ENCODE results near the gene LRMDA. TPM values are rescaled to one million over a fixed set of nuclear protein-coding genes. Genes with fewer than 3 reads are reported as not detected.
A peak's percentile ranks its signal among the peaks of the same experiment; 100 is the strongest.

The LRMDA gene
- total RNA-seq, 3 donors from 2014 or later (not counting 1 experiment from before 2014, with no cell fraction given): 1.4 to 2.4 (median 2.1) TPM

DNA sequence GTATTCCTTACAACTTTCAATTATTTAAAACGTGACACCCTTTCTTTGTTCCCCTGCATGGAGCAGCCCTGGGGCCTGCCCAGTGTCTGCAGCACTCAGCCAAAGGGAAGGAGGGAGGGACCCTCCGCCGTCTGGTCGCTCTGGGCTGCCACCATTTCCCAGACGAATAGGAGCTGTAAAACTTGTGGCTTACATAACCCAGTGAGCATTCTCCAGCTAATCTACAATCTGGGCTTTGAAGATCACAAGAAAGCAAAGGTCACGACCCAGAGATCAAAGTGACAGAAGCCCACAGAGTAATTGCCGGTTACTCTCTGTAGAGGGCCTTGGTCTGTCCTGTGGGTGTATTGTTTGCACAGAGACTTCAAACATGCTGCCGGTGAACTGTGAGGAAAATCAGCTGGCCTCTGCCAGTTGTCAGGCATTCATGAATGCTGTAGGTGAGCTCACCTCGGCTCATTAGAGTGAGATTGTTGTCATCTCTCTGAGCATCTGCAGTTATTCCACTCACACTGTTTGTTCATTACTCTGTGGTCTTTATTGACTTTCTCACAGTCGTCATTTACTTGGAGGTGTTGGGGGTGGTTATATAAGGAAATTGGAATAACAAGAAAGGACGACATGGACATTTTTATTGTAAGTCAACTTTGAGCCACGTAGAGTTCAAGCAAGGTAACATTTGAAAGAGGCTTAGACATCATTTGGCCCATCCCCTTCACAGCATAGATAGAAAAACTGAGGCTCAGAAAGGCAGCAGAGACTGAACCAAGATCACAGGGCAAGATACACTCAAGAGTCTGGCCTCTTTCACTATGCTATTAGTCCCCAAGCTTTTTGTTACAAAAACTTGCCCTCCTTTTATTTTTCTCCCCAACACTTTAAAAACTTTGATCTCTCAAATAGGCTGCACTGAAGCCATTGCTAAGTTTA, 619.8 kb downstream of the LRMDA start:
- peaks cover 15 to 17% of the 10 kb centered on the region in 2 donors for H3K27me3 Mint-ChIP-seq (ENCODE audit: low read depth in 2 of 2)
- peaks cover 0 to 2% of the 10 kb centered on the region in 2 donors for H3K9me3 Mint-ChIP-seq
- no peak overlapping the region for H3K27ac Mint-ChIP-seq
- Histone ChIP-seq H3K9me3 (ENCODE audit: control insufficient read depth, insufficient read depth, low read length) (peaks cover 14% of the 10 kb centered on the region), H3K4me3 (ENCODE audit: low read length) (no peak overlapping the region), H3K27ac (ENCODE audit: low read length) (no peak overlapping the region), H3K27me3 (ENCODE audit: control insufficient read depth, insufficient read depth, low read length) (no peaks in the 10 kb centered on the region), H3K4me1 (ENCODE audit: control insufficient read depth, insufficient read depth, low read length) (no peaks in the 10 kb centered on the region), H3K36me3 (ENCODE audit: control insufficient read depth, insufficient read depth, low read length) (no peaks in the 10 kb centered on the region)
- DNase-seq: peak in 1 of 2 donors; percentile 6
- TF ChIP-seq, protein P1, sequence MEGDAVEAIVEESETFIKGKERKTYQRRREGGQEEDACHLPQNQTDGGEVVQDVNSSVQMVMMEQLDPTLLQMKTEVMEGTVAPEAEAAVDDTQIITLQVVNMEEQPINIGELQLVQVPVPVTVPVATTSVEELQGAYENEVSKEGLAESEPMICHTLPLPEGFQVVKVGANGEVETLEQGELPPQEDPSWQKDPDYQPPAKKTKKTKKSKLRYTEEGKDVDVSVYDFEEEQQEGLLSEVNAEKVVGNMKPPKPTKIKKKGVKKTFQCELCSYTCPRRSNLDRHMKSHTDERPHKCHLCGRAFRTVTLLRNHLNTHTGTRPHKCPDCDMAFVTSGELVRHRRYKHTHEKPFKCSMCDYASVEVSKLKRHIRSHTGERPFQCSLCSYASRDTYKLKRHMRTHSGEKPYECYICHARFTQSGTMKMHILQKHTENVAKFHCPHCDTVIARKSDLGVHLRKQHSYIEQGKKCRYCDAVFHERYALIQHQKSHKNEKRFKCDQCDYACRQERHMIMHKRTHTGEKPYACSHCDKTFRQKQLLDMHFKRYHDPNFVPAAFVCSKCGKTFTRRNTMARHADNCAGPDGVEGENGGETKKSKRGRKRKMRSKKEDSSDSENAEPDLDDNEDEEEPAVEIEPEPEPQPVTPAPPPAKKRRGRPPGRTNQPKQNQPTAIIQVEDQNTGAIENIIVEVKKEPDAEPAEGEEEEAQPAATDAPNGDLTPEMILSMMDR (IDR thresholded peaks at IDR 0.05): no peak
- 43% methylated on average over 12 of the region's 12 CpGs for WGBS (ENCODE audit: insufficient coverage)
- no peaks in the 10 kb centered on the region for H3K36me3 Mint-ChIP-seq
- H3K4me1 Mint-ChIP-seq: peaks cover 0 to 4% of the 10 kb centered on the region in 2 donors
- no peak for ATAC-seq
- intact Hi-C loops (cut with micrococcal nuclease): no loop called here
- H3K4me3 Mint-ChIP-seq: no peak overlapping the region

DNA sequence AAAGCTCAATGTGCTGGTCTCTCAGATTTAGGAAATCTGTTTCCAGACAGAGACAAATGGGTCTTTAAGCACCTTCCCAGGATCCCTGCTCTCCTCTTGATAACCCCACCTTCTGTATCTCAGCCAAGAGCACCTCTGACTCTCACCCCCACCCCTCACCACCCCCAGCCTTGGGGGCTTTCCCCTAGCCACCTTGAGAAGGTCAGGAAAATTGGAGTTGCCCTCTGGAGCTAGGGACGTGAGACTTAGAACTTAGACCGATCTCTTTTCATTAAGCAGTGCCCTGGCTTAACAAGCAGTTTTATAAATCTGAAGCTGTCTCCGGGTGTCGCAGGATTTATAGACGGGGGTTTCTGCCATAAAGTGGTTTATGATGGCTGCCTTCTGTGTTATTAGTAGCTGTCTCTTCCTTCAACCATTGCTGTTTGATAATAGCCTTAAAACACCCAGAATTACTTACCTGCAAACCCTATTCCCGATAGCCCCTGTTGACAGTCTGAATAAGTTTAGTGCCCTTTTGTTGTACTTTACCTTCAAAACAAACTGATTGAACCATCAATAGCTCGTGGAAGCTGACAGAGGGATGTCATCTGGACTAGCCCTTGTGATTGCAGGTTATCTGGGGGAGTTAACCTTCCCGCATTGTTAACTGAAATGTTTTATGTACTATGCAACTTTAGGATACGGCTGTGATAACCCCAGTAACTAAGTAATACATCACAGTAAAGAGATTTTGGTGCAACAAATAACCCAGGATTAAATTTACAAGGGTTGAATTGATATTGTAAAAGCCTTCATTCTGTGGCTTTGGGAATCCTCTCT, 621.5 kb downstream of the LRMDA start:
- intact Hi-C loops (cut with micrococcal nuclease): no loop called here
- Histone ChIP-seq H3K4me3 (ENCODE audit: low read length) (no peak overlapping the region), H3K4me1 (ENCODE audit: control insufficient read depth, insufficient read depth, low read length) (no peaks in the 10 kb centered on the region), H3K27ac (ENCODE audit: low read length) (no peak overlapping the region), H3K9me3 (ENCODE audit: control insufficient read depth, insufficient read depth, low read length) (peaks cover 20% of the 10 kb centered on the region), H3K36me3 (ENCODE audit: control insufficient read depth, insufficient read depth, low read length) (no peaks in the 10 kb centered on the region), H3K27me3 (ENCODE audit: control insufficient read depth, insufficient read depth, low read length) (no peaks in the 10 kb centered on the region)
- H3K27ac Mint-ChIP-seq: no peak overlapping the region
- WGBS (ENCODE audit: insufficient coverage): 95% methylated on average over 3 of the region's 9 CpGs
- H3K4me3 Mint-ChIP-seq: no peak overlapping the region
- H3K4me1 Mint-ChIP-seq: peaks cover 0 to 4% of the 10 kb centered on the region in 2 donors
- TF ChIP-seq, protein P1 (IDR thresholded peaks at IDR 0.05): no peak
- H3K9me3 Mint-ChIP-seq: peaks cover 0 to 2% of the 10 kb centered on the region in 2 donors
- no peak for ATAC-seq
- peaks cover 15 to 17% of the 10 kb centered on the region in 2 donors for H3K27me3 Mint-ChIP-seq (ENCODE audit: low read depth in 2 of 2)
- no peaks in the 10 kb centered on the region for H3K36me3 Mint-ChIP-seq
- no peak for DNase-seq

DNA sequence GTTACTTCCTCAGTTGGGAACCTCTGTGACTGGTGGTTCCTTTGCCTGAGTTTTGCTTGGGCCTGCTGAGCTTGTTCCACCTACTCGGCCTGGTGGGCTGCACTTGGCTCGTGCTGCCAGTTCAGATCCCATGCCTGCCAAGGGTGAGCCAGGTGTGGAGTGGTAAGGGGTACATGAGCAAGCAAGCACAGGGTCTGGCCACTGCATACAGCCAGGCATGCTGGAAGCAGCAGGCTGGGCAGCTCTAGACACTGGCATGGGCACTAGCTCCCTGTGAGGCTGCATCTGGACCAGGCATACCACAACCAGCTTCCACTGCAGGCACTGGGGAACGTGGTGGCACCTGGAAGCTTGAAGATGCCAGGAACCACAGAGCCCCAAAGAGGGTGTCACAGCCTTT, 624.0 kb downstream of the LRMDA start:
- Histone ChIP-seq H3K9me3 (ENCODE audit: control insufficient read depth, insufficient read depth, low read length) (peaks cover 20% of the 10 kb centered on the region), H3K4me3 (ENCODE audit: low read length) (no peak overlapping the region), H3K27ac (ENCODE audit: low read length) (no peak overlapping the region), H3K4me1 (ENCODE audit: control insufficient read depth, insufficient read depth, low read length) (no peaks in the 10 kb centered on the region), H3K27me3 (ENCODE audit: control insufficient read depth, insufficient read depth, low read length) (no peaks in the 10 kb centered on the region), H3K36me3 (ENCODE audit: control insufficient read depth, insufficient read depth, low read length) (no peaks in the 10 kb centered on the region)
- H3K27ac Mint-ChIP-seq: no peak overlapping the region
- H3K9me3 Mint-ChIP-seq: peaks cover 0 to 2% of the 10 kb centered on the region in 2 donors
- DNase-seq (no peak), ATAC-seq (no peak)
- no peaks in the 10 kb centered on the region for H3K36me3 Mint-ChIP-seq
- 89% methylated on average over 3 of the region's 3 CpGs for WGBS (ENCODE audit: insufficient coverage)
- TF ChIP-seq, protein P1 (IDR thresholded peaks at IDR 0.05): no peak
- H3K4me1 Mint-ChIP-seq: peaks cover 0 to 4% of the 10 kb centered on the region in 2 donors
- intact Hi-C loops (cut with micrococcal nuclease): no loop called here
- peaks cover 14 to 15% of the 10 kb centered on the region in 2 donors for H3K27me3 Mint-ChIP-seq (ENCODE audit: low read depth in 2 of 2)
- H3K4me3 Mint-ChIP-seq: no peak overlapping the region

All from natural killer cell (primary cell).